ENCODE results near the gene CDV3. TPM values are rescaled to one million over a fixed set of nuclear protein-coding genes. Genes with fewer than 3 reads are reported as not detected.

Gene CDV3
- polyA plus RNA-seq, 2 donors = 39.7 to 63.3 TPM

DNA sequence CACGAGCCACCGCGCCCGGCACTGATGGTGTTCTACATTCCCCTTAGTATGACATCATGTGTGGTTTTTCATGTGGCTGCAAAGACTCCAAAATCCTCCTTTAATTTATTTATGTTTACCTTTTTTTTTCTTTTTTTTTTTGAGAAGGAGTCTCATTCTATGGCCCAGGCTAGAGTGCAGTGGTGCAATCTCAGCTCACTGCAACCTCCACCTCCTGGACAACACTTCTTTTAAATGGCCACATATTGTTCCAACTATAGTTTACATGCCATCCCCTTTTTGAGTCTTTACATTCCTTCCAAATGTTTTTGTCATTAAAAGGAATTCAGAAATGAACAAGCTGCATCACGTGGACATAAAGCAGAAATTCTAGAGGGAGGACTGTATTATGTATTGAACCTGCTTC, 10.3 kb upstream of the CDV3 start:
- no peaks in the 10 kb centered on the region for H3K4me1 ChIP-seq (ENCODE audit: control insufficient read depth in 2 of 2, insufficient read depth in 2 of 2, low read length in 1 of 2)
- H3K4me3 ChIP-seq (ENCODE audit: low read depth in 1 of 2, low read length in 2 of 2) = no peak overlapping the region
- no peaks in the 10 kb centered on the region for H3K27me3 ChIP-seq (ENCODE audit: control insufficient read depth in 1 of 2, insufficient read depth in 2 of 2, low read length in 2 of 2)
- H3K36me3 ChIP-seq (ENCODE audit: control insufficient read depth in 2 of 2, insufficient read depth in 2 of 2, low read length in 1 of 2) = no peaks in the 10 kb centered on the region
- no peak overlapping the region for H3K27ac ChIP-seq (ENCODE audit: low read depth in 2 of 2, low read length in 1 of 2)
- 53 to 65% methylated on average over 5 of the region's 5 CpGs for WGBS, 2 donors
- H3K9me3 ChIP-seq (ENCODE audit: control insufficient read depth in 2 of 2, insufficient read depth in 1 of 2, low read depth in 1 of 2, low read length in 1 of 2) = no peaks in the 10 kb centered on the region

- H3K4me1 ChIP-seq (ENCODE audit: control insufficient read depth in 2 of 2, insufficient read depth in 2 of 2, low read length in 1 of 2) = no peaks in the 10 kb centered on the region
- H3K27ac ChIP-seq (ENCODE audit: low read depth in 2 of 2, low read length in 1 of 2) = no peak overlapping the region
- H3K36me3 ChIP-seq (ENCODE audit: control insufficient read depth in 2 of 2, insufficient read depth in 2 of 2, low read length in 1 of 2) = no peaks in the 10 kb centered on the region
- 76 to 83% methylated on average over 1 of the region's 1 CpG for WGBS, 2 donors
- H3K27me3 ChIP-seq (ENCODE audit: control insufficient read depth in 1 of 2, insufficient read depth in 2 of 2, low read length in 2 of 2) = no peaks in the 10 kb centered on the region
- H3K4me3 ChIP-seq (ENCODE audit: low read depth in 1 of 2, low read length in 2 of 2) = no peak overlapping the region
- no peaks in the 10 kb centered on the region for H3K9me3 ChIP-seq (ENCODE audit: control insufficient read depth in 2 of 2, insufficient read depth in 1 of 2, low read depth in 1 of 2, low read length in 1 of 2)
These were observed 9.7 kb upstream of the CDV3 start for GRCh38 chr3:133563816-133564215.

- H3K4me3 ChIP-seq (ENCODE audit: low read depth in 1 of 2, low read length in 2 of 2) = no peak overlapping the region
- H3K4me1 ChIP-seq (ENCODE audit: control insufficient read depth in 2 of 2, insufficient read depth in 2 of 2, low read length in 1 of 2) = no peaks in the 10 kb centered on the region
- H3K27ac ChIP-seq (ENCODE audit: low read depth in 2 of 2, low read length in 1 of 2) = peak overlapping the region; percentile 69 to 87
- WGBS, 2 donors = 59 to 66% methylated on average over 8 of the region's 8 CpGs
- no peaks in the 10 kb centered on the region for H3K36me3 ChIP-seq (ENCODE audit: control insufficient read depth in 2 of 2, insufficient read depth in 2 of 2, low read length in 1 of 2)
- no peaks in the 10 kb centered on the region for H3K27me3 ChIP-seq (ENCODE audit: control insufficient read depth in 1 of 2, insufficient read depth in 2 of 2, low read length in 2 of 2)
- no peaks in the 10 kb centered on the region for H3K9me3 ChIP-seq (ENCODE audit: control insufficient read depth in 2 of 2, insufficient read depth in 1 of 2, low read depth in 1 of 2, low read length in 1 of 2)
These were observed 5.0 kb upstream of the CDV3 start for GRCh38 chr3:133568294-133569014.

DNA sequence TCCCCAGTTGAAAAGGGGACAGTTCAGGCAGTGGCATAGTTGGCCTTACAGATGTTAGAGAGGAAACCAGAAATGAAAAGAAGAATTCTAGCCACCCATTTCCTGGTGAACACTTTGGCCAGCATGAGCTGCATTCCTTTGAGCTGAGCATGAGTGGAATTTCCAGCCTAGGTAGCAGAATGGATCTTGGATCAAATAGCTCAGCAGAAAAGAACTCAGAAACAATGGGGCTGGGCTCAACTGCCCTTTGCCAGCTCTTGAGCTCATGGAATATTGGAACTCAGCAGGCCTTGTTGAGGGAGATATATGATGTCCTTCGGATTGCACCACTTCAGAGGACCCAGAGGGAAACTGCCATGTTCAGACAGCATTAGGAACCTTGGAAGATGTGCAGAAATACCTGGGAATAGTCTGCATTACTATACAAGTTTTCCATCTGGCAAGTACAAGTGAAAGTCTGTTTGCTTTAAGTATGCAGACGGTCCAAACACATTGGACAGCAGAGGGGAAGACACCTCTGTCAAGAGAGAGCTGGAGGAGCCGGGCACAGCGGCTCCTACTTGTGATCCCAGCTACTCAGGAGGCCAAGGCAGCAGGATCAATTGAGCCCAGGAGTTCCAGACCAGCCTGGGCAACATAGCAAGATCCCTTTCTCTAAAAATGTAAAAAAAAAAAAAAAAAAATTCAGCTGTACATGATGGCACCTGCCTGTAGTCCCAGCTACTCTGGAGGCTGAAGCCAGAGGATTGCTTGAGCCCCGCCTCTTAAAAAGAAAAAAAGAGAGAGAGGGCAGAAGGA, 3.1 kb upstream of the CDV3 start:
- Histone ChIP-seq H3K36me3 (ENCODE audit: control insufficient read depth in 2 of 2, insufficient read depth in 2 of 2, low read length in 1 of 2) (no peaks in the 10 kb centered on the region), H3K27ac (ENCODE audit: low read depth in 2 of 2, low read length in 1 of 2) (peak overlapping the region; percentile 80 to 87), H3K27me3 (ENCODE audit: control insufficient read depth in 1 of 2, insufficient read depth in 2 of 2, low read length in 2 of 2) (no peaks in the 10 kb centered on the region), H3K9me3 (ENCODE audit: control insufficient read depth in 2 of 2, insufficient read depth in 1 of 2, low read depth in 1 of 2, low read length in 1 of 2) (no peaks in the 10 kb centered on the region), H3K4me1 (ENCODE audit: control insufficient read depth in 2 of 2, insufficient read depth in 2 of 2, low read length in 1 of 2) (no peaks in the 10 kb centered on the region), H3K4me3 (ENCODE audit: low read depth in 1 of 2, low read length in 2 of 2) (no peak overlapping the region)
- 79 to 80% methylated on average over 5 of the region's 5 CpGs for WGBS, 2 donors

- Histone ChIP-seq H3K9me3 (ENCODE audit: control insufficient read depth in 2 of 2, insufficient read depth in 1 of 2, low read depth in 1 of 2, low read length in 1 of 2) (no peaks in the 10 kb centered on the region), H3K36me3 (ENCODE audit: control insufficient read depth in 2 of 2, insufficient read depth in 2 of 2, low read length in 1 of 2) (no peaks in the 10 kb centered on the region), H3K27ac (ENCODE audit: low read depth in 2 of 2, low read length in 1 of 2) (peak overlapping the region; percentile 80 to 87), H3K27me3 (ENCODE audit: control insufficient read depth in 1 of 2, insufficient read depth in 2 of 2, low read length in 2 of 2) (no peaks in the 10 kb centered on the region), H3K4me3 (ENCODE audit: low read depth in 1 of 2, low read length in 2 of 2) (no peak overlapping the region), H3K4me1 (ENCODE audit: control insufficient read depth in 2 of 2, insufficient read depth in 2 of 2, low read length in 1 of 2) (no peaks in the 10 kb centered on the region)
- 70 to 73% methylated on average over 2 of the region's 2 CpGs for WGBS, 2 donors
These were observed 2.6 kb upstream of the CDV3 start for GRCh38 chr3:133570937-133571320.

GRCh38 chr3:133572158-133573053, 1.1 kb upstream of the CDV3 start:
- WGBS, 2 donors = 79 to 81% methylated on average over 19 of the region's 19 CpGs
- no peaks in the 10 kb centered on the region for H3K36me3 ChIP-seq (ENCODE audit: control insufficient read depth in 2 of 2, insufficient read depth in 2 of 2, low read length in 1 of 2)
- no peaks in the 10 kb centered on the region for H3K27me3 ChIP-seq (ENCODE audit: control insufficient read depth in 1 of 2, insufficient read depth in 2 of 2, low read length in 2 of 2)
- no peaks in the 10 kb centered on the region for H3K9me3 ChIP-seq (ENCODE audit: control insufficient read depth in 2 of 2, insufficient read depth in 1 of 2, low read depth in 1 of 2, low read length in 1 of 2)
- H3K4me1 ChIP-seq (ENCODE audit: control insufficient read depth in 2 of 2, insufficient read depth in 2 of 2, low read length in 1 of 2) = no peaks in the 10 kb centered on the region
- H3K27ac ChIP-seq (ENCODE audit: low read depth in 2 of 2, low read length in 1 of 2) = peak overlapping the region; percentile 89 to 94
- no peak overlapping the region for H3K4me3 ChIP-seq (ENCODE audit: low read depth in 1 of 2, low read length in 2 of 2)

GRCh38 chr3:133573054-133573628, 345 bp upstream of the CDV3 start:
- 0 to 1% methylated on average over 33 of the region's 33 CpGs for WGBS, 2 donors
- H3K27ac ChIP-seq (ENCODE audit: low read depth in 2 of 2, low read length in 1 of 2) = peak overlapping the region; percentile 99
- H3K4me1 ChIP-seq (ENCODE audit: control insufficient read depth in 2 of 2, insufficient read depth in 2 of 2, low read length in 1 of 2) = no peaks in the 10 kb centered on the region
- no peaks in the 10 kb centered on the region for H3K9me3 ChIP-seq (ENCODE audit: control insufficient read depth in 2 of 2, insufficient read depth in 1 of 2, low read depth in 1 of 2, low read length in 1 of 2)
- peak overlapping the region in 1 of 2 donors; percentile 91 for H3K4me3 ChIP-seq (ENCODE audit: low read depth in 1 of 2, low read length in 2 of 2)
- H3K36me3 ChIP-seq (ENCODE audit: control insufficient read depth in 2 of 2, insufficient read depth in 2 of 2, low read length in 1 of 2) = peaks cover 0 to 5% of the 10 kb centered on the region in 2 donors
- no peaks in the 10 kb centered on the region for H3K27me3 ChIP-seq (ENCODE audit: control insufficient read depth in 1 of 2, insufficient read depth in 2 of 2, low read length in 2 of 2)

DNA sequence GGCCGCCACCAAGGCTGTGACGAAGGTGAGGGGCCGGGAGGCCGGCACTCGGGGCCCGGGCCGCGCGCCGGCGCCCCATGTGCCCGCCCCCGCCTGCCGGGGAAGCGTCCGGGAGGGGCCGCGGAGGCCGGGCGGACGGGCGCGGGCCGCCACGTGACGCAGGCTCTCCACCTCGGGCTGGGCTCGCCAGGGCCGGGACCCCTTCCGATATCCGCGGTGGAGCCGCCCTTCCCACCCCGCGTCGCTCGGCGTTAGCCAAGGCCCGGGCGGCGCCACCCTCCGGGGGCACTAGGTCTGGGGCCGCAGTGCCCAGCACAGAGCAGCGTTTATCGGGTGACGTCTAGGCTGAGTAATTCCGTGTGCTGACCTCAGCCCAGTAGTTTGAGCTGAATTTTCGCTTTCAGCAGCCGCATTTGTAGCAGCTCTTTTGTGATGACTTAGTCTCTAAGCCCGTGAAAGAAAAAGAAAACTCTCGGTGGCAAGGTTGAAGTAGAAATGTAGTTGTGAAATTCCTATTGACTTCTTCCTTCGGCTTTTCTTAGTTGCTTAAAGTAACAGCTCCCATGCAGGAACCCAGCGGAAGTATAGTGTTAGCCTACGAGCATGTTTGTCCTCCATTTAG, 885 bp downstream of the CDV3 start:
- H3K27ac ChIP-seq (ENCODE audit: low read depth in 2 of 2, low read length in 1 of 2) = peak overlapping the region; percentile 99
- 0% methylated on average over 35 to 54 of the region's 54 CpGs for WGBS, 2 donors
- H3K4me1 ChIP-seq (ENCODE audit: control insufficient read depth in 2 of 2, insufficient read depth in 2 of 2, low read length in 1 of 2) = peaks cover 0 to 2% of the 10 kb centered on the region in 2 donors
- H3K27me3 ChIP-seq (ENCODE audit: control insufficient read depth in 1 of 2, insufficient read depth in 2 of 2, low read length in 2 of 2) = no peaks in the 10 kb centered on the region
- H3K9me3 ChIP-seq (ENCODE audit: control insufficient read depth in 2 of 2, insufficient read depth in 1 of 2, low read depth in 1 of 2, low read length in 1 of 2) = no peaks in the 10 kb centered on the region
- peak overlapping the region; percentile 82 to 91 for H3K4me3 ChIP-seq (ENCODE audit: low read depth in 1 of 2, low read length in 2 of 2)
- peaks cover 0 to 8% of the 10 kb centered on the region in 2 donors for H3K36me3 ChIP-seq (ENCODE audit: control insufficient read depth in 2 of 2, insufficient read depth in 2 of 2, low read length in 1 of 2)

DNA sequence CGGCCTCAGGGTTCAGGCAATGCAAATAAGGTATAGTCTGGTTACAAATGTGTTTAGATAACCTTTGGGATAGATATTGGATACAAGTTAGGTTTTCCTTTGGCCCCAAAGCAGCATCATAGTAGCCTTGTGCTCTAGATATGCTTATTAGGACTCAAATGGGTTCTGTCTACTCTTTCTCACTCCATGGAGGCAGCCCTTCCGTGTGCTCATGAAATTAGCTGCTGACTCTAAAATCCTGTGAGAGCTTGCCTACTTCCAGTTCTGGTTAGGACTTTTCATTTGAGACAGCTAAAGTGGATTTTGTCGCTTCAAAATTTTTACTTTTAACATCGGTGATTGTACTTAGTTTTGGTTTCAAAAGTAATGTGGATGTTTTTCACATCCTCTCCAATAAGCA, 1.6 kb downstream of the CDV3 start:
- H3K27ac ChIP-seq (ENCODE audit: low read depth in 2 of 2, low read length in 1 of 2) = peak overlapping the region; percentile 48 to 99
- H3K36me3 ChIP-seq (ENCODE audit: control insufficient read depth in 2 of 2, insufficient read depth in 2 of 2, low read length in 1 of 2) = peaks cover 3 to 8% of the 10 kb centered on the region in 2 donors
- WGBS, 2 donors = 28 to 30% methylated on average over 4 of the region's 4 CpGs
- H3K4me1 ChIP-seq (ENCODE audit: control insufficient read depth in 2 of 2, insufficient read depth in 2 of 2, low read length in 1 of 2) = peaks cover 0 to 2% of the 10 kb centered on the region in 2 donors
- H3K4me3 ChIP-seq (ENCODE audit: low read depth in 1 of 2, low read length in 2 of 2) = peak overlapping the region; percentile 82 to 91
- no peaks in the 10 kb centered on the region for H3K27me3 ChIP-seq (ENCODE audit: control insufficient read depth in 1 of 2, insufficient read depth in 2 of 2, low read length in 2 of 2)
- no peaks in the 10 kb centered on the region for H3K9me3 ChIP-seq (ENCODE audit: control insufficient read depth in 2 of 2, insufficient read depth in 1 of 2, low read depth in 1 of 2, low read length in 1 of 2)
